Suprapubic skin (tissue), 3 donors: ENCODE measurements around the gene CIBAR2.

Source experiments
- CTCF ChIP-seq, 2 donors: fragments of 200-600 bp in 1 of 2; fragments of 450-650 bp in 1 of 2; sonication (generic) in 1 of 2; IDR thresholded peaks; one replicate each; pipeline ENCODE4 v1.5.1; 2016 to 2019; ENCODE audit warnings: antibody characterized with exemption in 2 of 2, mild to moderate bottlenecking in 1 of 2, moderate library complexity in 1 of 2
- POLR2AphosphoS5 ChIP-seq, 3 donors: sonication (generic); formaldehyde crosslinking; IDR thresholded peaks; one replicate each; pipeline ENCODE4 v1.6.1; 2017; ENCODE audit warnings: antibody characterized with exemption in 3 of 3

- TF ChIP-seq POLR2AphosphoS5 (IDR thresholded peaks at IDR 0.05) (no peak), CTCF (IDR thresholded peaks at IDR 0.05) (no peak)
These were observed 29.3 kb upstream of the CIBAR2 start for GRCh38 chr16:85141491-85142128.
